ENCODE measurements around the gene BORCS5. TPM values are rescaled to one million over a fixed set of nuclear protein-coding genes. Genes with fewer than 3 reads are reported as not detected.

The BORCS5 gene
- total RNA-seq, 4 donors from 2014 or later = 14.2 to 45.0 (median 25.6) TPM

DNA sequence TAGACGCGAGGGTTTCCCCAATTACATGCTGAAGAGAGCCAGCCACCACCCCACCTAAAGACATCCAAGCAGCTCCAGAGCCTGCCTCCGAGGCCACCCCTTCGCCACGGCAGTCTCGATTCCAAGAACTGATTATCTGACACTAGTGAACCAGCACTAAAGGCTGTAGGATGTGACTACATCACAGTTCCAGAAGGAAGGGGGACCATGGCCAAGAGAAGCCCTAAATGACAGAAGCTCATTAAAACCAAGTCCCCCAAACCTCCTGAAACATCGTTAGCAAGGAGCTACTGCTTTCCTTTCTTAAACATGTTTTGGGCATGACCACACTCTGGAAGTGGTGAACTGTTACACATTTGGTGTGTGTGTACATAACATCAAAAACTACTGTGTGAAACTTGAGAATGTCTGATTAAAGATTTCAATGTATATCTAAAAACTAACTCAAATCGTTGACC, 117.6 kb downstream of the BORCS5 start:
- Histone ChIP-seq H3K27ac (peak overlapping the region in 2 of 4 donors; percentile 34), H3K4me1 (no peaks in the 10 kb centered on the region), H3K4me3 (no peak overlapping the region), H3K9me3 (no peaks in the 10 kb centered on the region), H3K36me3 (peaks cover 0 to 81% (median 8%) of the 10 kb centered on the region in 3 donors), H3K27me3 (no peaks in the 10 kb centered on the region)
- no peak for DNase-seq (ENCODE audit: low spot score in 2 of 2)
- TF ChIP-seq EP300 (IDR thresholded peaks at IDR 0.05) (no peak), POLR2A (IDR thresholded peaks at IDR 0.05) (no peak)
- TF ChIP-seq, protein P1, sequence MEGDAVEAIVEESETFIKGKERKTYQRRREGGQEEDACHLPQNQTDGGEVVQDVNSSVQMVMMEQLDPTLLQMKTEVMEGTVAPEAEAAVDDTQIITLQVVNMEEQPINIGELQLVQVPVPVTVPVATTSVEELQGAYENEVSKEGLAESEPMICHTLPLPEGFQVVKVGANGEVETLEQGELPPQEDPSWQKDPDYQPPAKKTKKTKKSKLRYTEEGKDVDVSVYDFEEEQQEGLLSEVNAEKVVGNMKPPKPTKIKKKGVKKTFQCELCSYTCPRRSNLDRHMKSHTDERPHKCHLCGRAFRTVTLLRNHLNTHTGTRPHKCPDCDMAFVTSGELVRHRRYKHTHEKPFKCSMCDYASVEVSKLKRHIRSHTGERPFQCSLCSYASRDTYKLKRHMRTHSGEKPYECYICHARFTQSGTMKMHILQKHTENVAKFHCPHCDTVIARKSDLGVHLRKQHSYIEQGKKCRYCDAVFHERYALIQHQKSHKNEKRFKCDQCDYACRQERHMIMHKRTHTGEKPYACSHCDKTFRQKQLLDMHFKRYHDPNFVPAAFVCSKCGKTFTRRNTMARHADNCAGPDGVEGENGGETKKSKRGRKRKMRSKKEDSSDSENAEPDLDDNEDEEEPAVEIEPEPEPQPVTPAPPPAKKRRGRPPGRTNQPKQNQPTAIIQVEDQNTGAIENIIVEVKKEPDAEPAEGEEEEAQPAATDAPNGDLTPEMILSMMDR (IDR thresholded peaks at IDR 0.05) = no peak
- WGBS, 2 donors = 80 to 87% methylated on average over 8 of the region's 8 CpGs

DNA sequence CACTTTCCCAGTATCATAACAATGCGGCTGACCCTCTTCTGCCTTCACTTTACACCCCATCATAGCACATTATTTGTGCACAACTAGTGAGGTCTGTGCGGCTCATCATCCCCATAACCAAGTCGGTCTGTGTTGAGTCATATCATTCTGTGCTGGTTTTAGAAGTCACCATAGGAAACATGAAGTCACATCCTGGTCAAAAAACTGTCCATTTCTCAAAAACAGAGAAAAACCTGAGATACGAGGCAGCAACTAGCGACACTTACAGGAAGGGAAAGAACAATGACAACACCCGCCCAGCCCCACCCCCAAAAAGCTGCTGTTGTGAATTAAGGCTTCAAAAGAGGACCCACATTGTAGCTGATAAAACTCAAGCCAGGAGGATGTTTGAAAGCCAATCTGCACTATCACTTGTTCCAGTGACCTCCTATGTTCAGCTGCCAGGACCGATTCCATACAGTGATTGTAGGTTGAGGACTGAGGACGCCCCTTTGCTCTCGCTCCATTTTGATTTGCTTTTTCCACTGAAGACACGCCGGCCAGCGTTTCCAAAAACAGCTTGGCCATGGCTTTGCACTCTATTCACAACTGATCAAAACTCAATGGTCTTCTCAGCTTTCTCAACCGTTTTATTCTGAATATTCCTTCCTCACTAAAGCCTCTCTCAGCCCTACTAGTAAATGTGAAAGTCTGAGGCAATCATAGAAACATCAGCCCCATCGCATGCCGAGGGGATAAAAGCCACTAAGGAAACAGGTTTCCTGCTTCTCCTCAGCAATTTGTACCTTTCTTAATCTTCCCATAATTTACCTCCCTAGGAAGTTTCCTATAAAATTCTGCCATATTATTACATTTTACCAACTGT, 118.3 kb downstream of the BORCS5 start:
- TF ChIP-seq, protein P1 (IDR thresholded peaks at IDR 0.05) = no peak
- no peak for TF ChIP-seq POLR2A (IDR thresholded peaks at IDR 0.05)
- TF ChIP-seq EP300 (IDR thresholded peaks at IDR 0.05) = no peak
- Histone ChIP-seq H3K4me3 (no peak overlapping the region), H3K4me1 (no peaks in the 10 kb centered on the region), H3K9me3 (no peaks in the 10 kb centered on the region), H3K27ac (peak overlapping the region in 3 of 4 donors; percentile 34 to 46 (median 44)), H3K36me3 (peaks cover 0 to 82% (median 8%) of the 10 kb centered on the region in 3 donors), H3K27me3 (no peaks in the 10 kb centered on the region)
- no peak for DNase-seq (ENCODE audit: low spot score in 2 of 2)
- 84 to 87% methylated on average over 15 of the region's 15 CpGs for WGBS, 2 donors

DNA sequence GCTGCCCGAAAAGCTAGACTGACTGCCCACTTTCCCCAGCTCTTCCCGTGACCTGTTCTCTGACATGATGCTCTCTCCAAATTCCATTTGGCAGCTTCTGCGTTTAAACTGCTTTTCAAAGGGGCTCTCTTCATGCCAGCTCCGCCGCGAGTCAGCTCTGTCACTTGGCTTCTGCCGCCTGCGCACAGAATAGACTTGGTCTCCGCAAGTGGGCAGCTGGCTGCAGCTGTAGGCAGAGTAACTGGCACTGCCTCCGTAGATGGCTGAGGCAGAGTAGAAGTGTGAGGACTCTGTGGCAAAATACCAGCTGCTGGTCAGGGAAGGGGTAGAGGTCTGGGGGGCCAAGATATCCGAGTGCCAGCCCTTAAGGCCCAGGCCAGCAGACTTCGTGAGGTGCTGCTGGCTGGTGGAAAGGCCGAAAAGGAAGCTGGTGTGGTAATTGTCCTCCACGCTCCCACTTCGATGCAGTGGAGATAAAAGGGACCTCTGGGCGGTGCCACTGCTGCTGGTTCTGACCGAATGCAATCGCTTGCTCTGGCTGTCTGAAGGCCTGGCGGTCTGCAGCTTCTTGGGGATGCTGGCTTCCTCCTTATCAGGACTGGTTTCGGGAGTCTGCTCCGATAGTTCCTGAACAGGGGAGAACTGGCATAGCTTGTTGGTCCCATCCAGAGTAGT, 120.1 kb downstream of the BORCS5 start:
- Histone ChIP-seq H3K4me1 (no peaks in the 10 kb centered on the region), H3K27me3 (no peaks in the 10 kb centered on the region), H3K4me3 (no peak overlapping the region), H3K36me3 (peaks cover 0 to 88% (median 8%) of the 10 kb centered on the region in 3 donors), H3K9me3 (no peaks in the 10 kb centered on the region), H3K27ac (peak overlapping the region in 2 of 4 donors; percentile 8 to 26)
- TF ChIP-seq, protein P1 (IDR thresholded peaks at IDR 0.05) = no peak
- TF ChIP-seq POLR2A (IDR thresholded peaks at IDR 0.05) (no peak), EP300 (IDR thresholded peaks at IDR 0.05) (no peak)
- WGBS, 2 donors = 74 to 87% methylated on average over 21 of the region's 21 CpGs
- no peak for DNase-seq (ENCODE audit: low spot score in 2 of 2)

DNA sequence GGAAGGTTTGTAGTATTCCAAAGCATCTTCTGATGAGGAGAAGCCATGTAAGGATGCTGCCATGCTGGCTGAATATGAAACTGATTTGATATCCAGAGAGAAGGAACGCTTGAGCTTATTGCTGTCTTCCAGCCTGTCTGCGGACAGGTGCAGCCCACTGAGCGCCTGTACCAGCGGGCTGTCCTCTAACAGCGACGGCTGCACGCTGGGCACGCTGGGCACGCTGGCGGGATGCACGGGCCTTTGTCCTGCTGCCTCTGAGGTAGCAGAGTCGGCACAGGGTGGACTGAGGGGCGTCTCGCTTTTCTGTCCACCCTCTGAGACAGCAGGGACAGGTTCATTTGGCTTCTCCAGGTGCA, 120.6 kb downstream of the BORCS5 start:
- peaks cover 0 to 85% (median 8%) of the 10 kb centered on the region in 3 donors for H3K36me3 ChIP-seq
- H3K27ac ChIP-seq = no peak overlapping the region

More for the DNA sequence above, 120.6 kb downstream of the BORCS5 start:
- no peaks in the 10 kb centered on the region for H3K4me1 ChIP-seq
- 90 to 92% methylated on average over 14 of the region's 14 CpGs for WGBS, 2 donors
- TF ChIP-seq POLR2A (IDR thresholded peaks at IDR 0.05) (no peak), EP300 (IDR thresholded peaks at IDR 0.05) (no peak)
- TF ChIP-seq, protein P1 (IDR thresholded peaks at IDR 0.05) = no peak
- no peak for DNase-seq (ENCODE audit: low spot score in 2 of 2)
- no peaks in the 10 kb centered on the region for H3K9me3 ChIP-seq
- H3K27me3 ChIP-seq = no peaks in the 10 kb centered on the region
- H3K4me3 ChIP-seq = no peak overlapping the region
